NCI-H446 treated with DMSO at 0.1 percent for 48 hours (cell line): Measurements from ENCODE around the gene ESR2.
"Not testable (repeated sequence)": the region's sequence is repeated elsewhere in the genome, so short reads cannot be mapped to it uniquely, and the experiment has no call there.

Source experiments
- DNase-seq: peaks from one replicate; lab custom pipeline; 2025; lab: John Stamatoyannopoulos, UW

Gene ESR2

GRCh38 chr14:64037869-64038745 lies 256.1 kb downstream of the ESR2 start:
- DNase-seq = not testable (repeated sequence)

- no peak for DNase-seq
These were observed 259.0 kb downstream of the ESR2 start for GRCh38 chr14:64035143-64035542.
